NK-92 treated with Interleukin-12 subunit alpha and Interleukin-12 subunit beta, amount 100 ng/mL, for 24 hours (cell line): ENCODE data around the gene CRAT.

ENCODE experiments used
- DNase-seq: peaks from one replicate; lab custom pipeline; 2025; lab: John Stamatoyannopoulos, UW

Gene CRAT

GRCh38 chr9:129109952-129110739 is 447 bp downstream of the CRAT start:
- DNase-seq: no peak

- DNase-seq: no peak
These were observed 1.1 kb downstream of the CRAT start for GRCh38 chr9:129109537-129109903.

- no peak for DNase-seq
These were observed 1.6 kb downstream of the CRAT start for GRCh38 chr9:129108805-129109536.

GRCh38 chr9:129108083-129108804 is 2.3 kb downstream of the CRAT start:
- DNase-seq: no peak

GRCh38 chr9:129107651-129108050 is 2.9 kb downstream of the CRAT start:
- DNase-seq: no peak

GRCh38 chr9:129105857-129106694 is 4.5 kb downstream of the CRAT start:
- DNase-seq: no peak

- DNase-seq: no peak
These were observed 6.5 kb downstream of the CRAT start for GRCh38 chr9:129104051-129104450.

- no peak for DNase-seq
These were observed 7.0 kb downstream of the CRAT start for GRCh38 chr9:129103595-129103965.

GRCh38 chr9:129102791-129103594 is 7.6 kb downstream of the CRAT start:
- DNase-seq: no peak

- DNase-seq: no peak
These were observed 8.5 kb downstream of the CRAT start for GRCh38 chr9:129102095-129102525.

- no peak for DNase-seq
These were observed 9.3 kb downstream of the CRAT start for GRCh38 chr9:129101279-129101678.

- no peak for DNase-seq
These were observed 10.0 kb downstream of the CRAT start for GRCh38 chr9:129100383-129101169.

GRCh38 chr9:129098328-129098727 is 12.3 kb downstream of the CRAT start:
- no peak for DNase-seq

GRCh38 chr9:129097671-129098306 is 12.8 kb downstream of the CRAT start:
- DNase-seq: no peak

GRCh38 chr9:129095908-129096307 is 14.7 kb downstream of the CRAT start:
- DNase-seq: no peak

- no peak for DNase-seq
These were observed 15.4 kb downstream of the CRAT start for GRCh38 chr9:129095170-129095667.

GRCh38 chr9:129094387-129095169 is 16.0 kb downstream of the CRAT start:
- no peak for DNase-seq

GRCh38 chr9:129093602-129094386 is 16.8 kb downstream of the CRAT start:
- no peak for DNase-seq
